GM13976 (cell line): ENCODE data around the gene KCNA1.
"Not testable (repeated sequence)": the region's sequence is repeated elsewhere in the genome, so short reads cannot be mapped to it uniquely, and the experiment has no call there.

Source experiments
- DNase-seq: peaks from one replicate; pipeline ENCODE4 v3.0.0; 2012; ENCODE audit warnings: low spot score
- in situ Hi-C: fragments of 300-500 bp; cut with MboI; formaldehyde crosslinking; loops from one replicate; pipeline ENCODE4 v1.12.0; 2022; ENCODE audit warnings: low sequenced_read_pairs, mixed read lengths, inconsistent platforms; ENCODE audit not compliant: unreplicated experiment
- TF ChIP-seq, protein P1 (sequence below): IDR thresholded peaks from 2 replicates; pipeline ENCODE4 v1.5.1; 2012; ENCODE audit warnings: borderline replicate concordance, mild to moderate bottlenecking; ENCODE audit not compliant: insufficient read depth; ENCODE audit errors: extremely low read depth, missing control alignments, control extremely low read depth

The KCNA1 gene

DNA sequence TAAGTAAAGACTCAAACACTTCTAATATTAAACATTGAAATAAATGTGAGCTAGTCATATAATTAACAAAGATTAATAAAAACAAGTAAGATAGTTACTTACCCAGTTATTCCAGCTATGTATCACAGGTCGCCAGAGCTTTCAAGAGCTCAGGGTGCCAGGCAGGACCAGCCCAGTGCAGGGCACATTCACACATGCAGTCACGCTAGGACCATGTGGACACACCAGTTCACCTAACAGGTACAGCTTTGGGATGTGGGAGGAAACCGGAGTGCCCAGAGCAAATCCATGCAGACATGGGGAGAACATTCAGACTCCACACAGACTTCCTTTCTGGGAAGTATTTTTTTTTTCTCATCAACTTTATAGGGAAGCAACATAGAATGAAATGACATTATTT lies 39.3 kb upstream of the KCNA1 start:
- TF ChIP-seq, protein P1, sequence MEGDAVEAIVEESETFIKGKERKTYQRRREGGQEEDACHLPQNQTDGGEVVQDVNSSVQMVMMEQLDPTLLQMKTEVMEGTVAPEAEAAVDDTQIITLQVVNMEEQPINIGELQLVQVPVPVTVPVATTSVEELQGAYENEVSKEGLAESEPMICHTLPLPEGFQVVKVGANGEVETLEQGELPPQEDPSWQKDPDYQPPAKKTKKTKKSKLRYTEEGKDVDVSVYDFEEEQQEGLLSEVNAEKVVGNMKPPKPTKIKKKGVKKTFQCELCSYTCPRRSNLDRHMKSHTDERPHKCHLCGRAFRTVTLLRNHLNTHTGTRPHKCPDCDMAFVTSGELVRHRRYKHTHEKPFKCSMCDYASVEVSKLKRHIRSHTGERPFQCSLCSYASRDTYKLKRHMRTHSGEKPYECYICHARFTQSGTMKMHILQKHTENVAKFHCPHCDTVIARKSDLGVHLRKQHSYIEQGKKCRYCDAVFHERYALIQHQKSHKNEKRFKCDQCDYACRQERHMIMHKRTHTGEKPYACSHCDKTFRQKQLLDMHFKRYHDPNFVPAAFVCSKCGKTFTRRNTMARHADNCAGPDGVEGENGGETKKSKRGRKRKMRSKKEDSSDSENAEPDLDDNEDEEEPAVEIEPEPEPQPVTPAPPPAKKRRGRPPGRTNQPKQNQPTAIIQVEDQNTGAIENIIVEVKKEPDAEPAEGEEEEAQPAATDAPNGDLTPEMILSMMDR = no peak
- in situ Hi-C loops = no loop called here
- DNase-seq = no peak

DNA sequence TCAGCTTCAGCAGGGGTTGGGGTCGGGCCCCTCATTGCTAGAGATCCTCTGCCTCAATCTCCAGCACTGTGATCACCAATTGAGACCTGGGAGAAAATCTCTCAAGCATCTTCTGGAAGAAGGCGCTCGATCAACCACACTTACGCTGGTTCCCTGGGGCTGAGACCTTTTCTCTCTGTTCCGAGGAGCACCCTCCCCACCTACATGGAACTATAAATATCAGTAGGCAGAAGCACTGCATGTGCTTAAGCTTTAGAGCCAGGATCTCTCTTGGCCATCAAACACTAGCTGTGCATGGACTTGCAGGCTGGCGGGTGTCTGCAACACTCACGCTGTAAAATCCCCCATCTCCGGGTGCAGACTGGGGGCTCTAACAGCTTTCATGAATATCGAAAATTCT lies 38.2 kb upstream of the KCNA1 start:
- TF ChIP-seq, protein P1 = no peak
- in situ Hi-C loops = no loop called here
- no peak for DNase-seq

DNA sequence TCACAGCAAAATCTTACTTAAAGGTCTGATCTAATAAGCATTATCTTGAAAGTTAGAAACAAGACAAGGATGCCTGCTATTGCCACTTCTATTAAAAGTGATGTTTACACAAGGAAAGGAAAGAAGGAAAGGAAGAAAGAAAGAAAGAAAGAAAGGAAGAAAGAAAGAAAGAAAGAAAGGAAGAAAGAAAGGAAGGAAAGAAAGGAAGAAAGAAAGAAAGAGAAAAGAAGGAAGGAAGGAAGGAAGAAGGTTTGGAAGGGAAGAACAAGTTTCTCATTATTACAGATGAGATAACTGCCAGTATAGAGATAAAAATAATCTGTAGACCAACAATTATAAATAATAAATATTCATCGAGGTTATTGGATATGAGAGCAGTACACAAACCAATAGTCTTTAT lies 35.8 kb upstream of the KCNA1 start:
- in situ Hi-C loops = no loop called here
- DNase-seq = no peak
- TF ChIP-seq, protein P1 = no peak

DNA sequence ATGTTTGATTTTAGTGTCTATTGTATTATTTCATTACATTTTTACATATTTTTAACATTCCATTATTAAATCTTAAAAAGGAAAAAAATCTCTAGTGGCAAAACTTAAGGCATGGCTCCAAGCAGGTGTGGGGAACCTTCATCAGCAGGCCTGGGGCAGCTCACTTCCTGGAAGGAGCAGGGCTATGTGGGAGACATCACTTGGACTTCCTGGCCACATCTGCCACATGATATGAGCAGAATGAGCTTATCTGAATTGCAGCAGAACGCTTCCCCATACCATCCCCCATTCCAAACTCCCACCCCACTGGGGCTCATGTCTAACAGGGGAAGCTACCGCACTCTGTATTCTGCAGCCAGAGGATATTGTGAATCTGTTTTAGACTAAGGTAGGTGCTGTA lies 35.0 kb upstream of the KCNA1 start:
- in situ Hi-C loops = no loop called here
- TF ChIP-seq, protein P1 = no peak
- no peak for DNase-seq

DNA sequence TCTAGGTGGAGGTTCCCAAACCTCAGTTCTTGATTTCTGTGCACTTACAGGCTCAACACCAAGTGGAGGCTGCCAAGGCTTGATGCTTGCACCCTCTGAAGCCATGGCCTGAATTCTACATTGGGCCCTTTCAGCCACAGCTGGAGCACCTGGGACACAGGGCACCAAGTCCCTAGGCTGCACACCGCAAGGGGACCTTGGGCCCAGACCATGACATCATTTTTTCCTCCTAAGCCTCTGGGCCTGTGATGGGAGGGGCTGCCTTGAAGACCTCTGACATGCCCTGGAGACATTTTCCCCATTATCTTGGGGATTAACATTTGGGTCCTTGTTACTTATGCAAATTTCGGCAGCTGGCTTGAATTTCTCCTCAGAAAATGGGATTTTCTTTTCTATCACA lies 30.2 kb upstream of the KCNA1 start:
- in situ Hi-C loops, DNase-seq: not testable (repeated sequence)

DNA sequence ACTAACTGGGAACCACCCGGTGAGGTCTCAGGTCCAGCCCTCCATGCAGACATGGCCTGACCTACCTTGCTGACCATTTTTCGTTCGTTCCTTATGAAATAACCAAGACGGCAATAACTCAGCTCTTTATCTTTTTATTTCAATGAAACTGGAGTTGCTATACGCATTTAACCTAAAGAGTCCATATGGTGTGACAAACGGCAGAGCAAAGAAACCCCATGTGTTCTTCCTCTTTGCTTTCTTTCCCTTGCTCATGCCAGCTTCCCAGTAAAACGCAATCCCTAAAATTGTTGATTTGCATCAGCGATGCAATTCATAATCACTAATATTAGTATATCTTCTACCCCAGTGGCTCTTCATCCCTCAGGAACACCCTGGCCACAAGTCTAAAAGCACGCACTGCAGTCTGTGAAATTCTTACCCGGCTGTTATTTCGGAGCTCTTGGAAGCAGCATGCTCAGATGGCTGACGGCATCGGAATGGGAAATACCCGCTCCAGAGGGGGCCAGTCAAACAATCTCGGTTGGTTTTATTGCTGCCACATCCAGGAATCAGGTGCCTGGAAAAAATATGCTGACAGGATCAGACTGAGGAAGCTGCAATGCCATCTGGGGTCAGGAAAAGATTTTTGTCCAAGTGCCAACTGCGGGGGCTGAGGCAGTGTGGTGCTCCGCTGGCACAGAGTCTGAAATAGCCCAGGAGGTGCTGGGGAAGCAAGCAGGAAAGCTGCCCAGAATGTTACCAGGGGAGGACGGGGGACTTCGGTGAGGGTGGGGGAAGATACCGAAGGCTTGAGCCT lies 28.2 kb upstream of the KCNA1 start:
- in situ Hi-C loops = no loop called here
- TF ChIP-seq, protein P1 = no peak
- no peak for DNase-seq

DNA sequence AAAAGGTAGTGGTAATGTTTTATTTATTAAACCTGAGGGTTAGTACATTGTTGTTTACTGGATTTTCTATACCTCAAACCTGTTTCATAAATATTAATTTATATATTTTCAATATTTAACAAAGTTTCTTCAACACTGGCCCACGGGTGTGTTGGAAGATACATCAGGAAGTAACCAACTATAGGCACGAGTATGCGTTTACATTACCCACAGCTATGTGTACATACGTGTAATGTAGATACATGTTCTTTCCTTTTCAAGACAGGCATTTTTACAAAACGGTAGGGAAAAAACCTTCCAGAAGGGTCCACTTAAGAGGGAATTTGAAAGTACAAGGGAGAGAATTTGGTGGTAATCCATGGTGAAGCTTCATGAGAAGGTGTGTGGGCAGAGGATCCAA lies 17.8 kb upstream of the KCNA1 start:
- TF ChIP-seq, protein P1 = no peak
- in situ Hi-C loops = no loop called here
- DNase-seq = no peak
